DOHH2 (cell line): Measurements from ENCODE around the gene MSH5.
A peak's percentile ranks its signal among the peaks of the same experiment; 100 is the strongest.

ENCODE experiments used
- H3F3A ChIP-seq: fragments of 200-600 bp; sonication (generic), shearing (Covaris generic); 2 replicates; pipeline ENCODE4 v1.6.0; 2016; ENCODE audit warnings: antibody characterized with exemption, mild to moderate bottlenecking; ENCODE audit not compliant: control insufficient read depth, insufficient read depth
- H3K27ac ChIP-seq: fragments of 200-600 bp; sonication (generic); 2 replicates; pipeline ENCODE4 v1.5.1; 2014; ENCODE audit warnings: low read depth, mild to moderate bottlenecking, low read length, moderate library complexity
- H3K27me3 ChIP-seq: fragments of 200-600 bp; sonication (generic); 2 replicates; pipeline ENCODE4 v1.6.1; 2014; ENCODE audit warnings: mild to moderate bottlenecking, low read length, mixed read lengths; ENCODE audit not compliant: control insufficient read depth
- H3K36me3 ChIP-seq: fragments of 200-600 bp; sonication (generic); 2 replicates; pipeline ENCODE4 v1.6.1; 2014; ENCODE audit warnings: mild to moderate bottlenecking, low read length, moderate library complexity, mixed read lengths; ENCODE audit not compliant: control insufficient read depth
- H3K4me1 ChIP-seq: fragments of 200-600 bp; sonication (generic); 2 replicates; pipeline ENCODE4 v1.6.1; 2014; ENCODE audit warnings: mild to moderate bottlenecking, low read length, mixed read lengths; ENCODE audit not compliant: control insufficient read depth
- H3K4me2 ChIP-seq: fragments of 200-600 bp; sonication (generic); 2 replicates; pipeline ENCODE4 v1.6.0; 2014; ENCODE audit warnings: mild to moderate bottlenecking, low read length, moderate library complexity
- H3K4me3 ChIP-seq: fragments of 200-600 bp; sonication (generic); 2 replicates; pipeline ENCODE4 v1.5.1; 2014; ENCODE audit warnings: mild to moderate bottlenecking, low read length, mixed read lengths
- H3K79me2 ChIP-seq: fragments of 200-600 bp; sonication (generic); 2 replicates; pipeline ENCODE4 v1.6.1; 2014; ENCODE audit warnings: mild to moderate bottlenecking, low read length, mixed read lengths; ENCODE audit not compliant: control insufficient read depth
- H3K9me2 ChIP-seq: fragments of 200-600 bp; sonication (generic); replicated peaks from 2 replicates; pipeline ENCODE4 v1.6.1; 2014; ENCODE audit warnings: mild to moderate bottlenecking, low read length, mixed read lengths; ENCODE audit not compliant: control insufficient read depth
- H3K9me3 ChIP-seq: fragments of 200-600 bp; sonication (generic); 2 replicates; pipeline ENCODE4 v1.6.1; 2014; ENCODE audit warnings: antibody characterized with exemption, low read length, mixed read lengths; ENCODE audit not compliant: control insufficient read depth, insufficient read depth
- H4K20me1 ChIP-seq: fragments of 200-600 bp; sonication (generic); 2 replicates; pipeline ENCODE4 v1.6.0; 2014; ENCODE audit warnings: low read depth, mild to moderate bottlenecking, antibody characterized with exemption, low read length, moderate library complexity; ENCODE audit not compliant: control insufficient read depth, insufficient read depth
- CTCF ChIP-seq: fragments of 200-600 bp; sonication (generic); IDR thresholded peaks from one replicate; pipeline ENCODE4 v1.5.1; 2014; ENCODE audit warnings: antibody characterized with exemption, mild to moderate bottlenecking, low read depth, low read length; ENCODE audit not compliant: poor library complexity, severe bottlenecking
- EZH2phosphoT487 ChIP-seq: fragments of 200-600 bp; sonication (generic); IDR thresholded peaks from 2 replicates; pipeline ENCODE4 v1.6.1; 2017; ENCODE audit warnings: borderline replicate concordance, mild to moderate bottlenecking, antibody characterized with exemption, low read length, moderate library complexity, mixed read lengths

Gene MSH5

GRCh38 chr6:31775184-31775583 lies 35.4 kb downstream of the MSH5 start:
- Histone ChIP-seq H3K27me3 (no peaks in the 10 kb centered on the region), H3K4me1 (peaks cover 17% of the 10 kb centered on the region), H3K9me2 (no peaks in the 10 kb centered on the region), H3K9me3 (no peaks in the 10 kb centered on the region), H3F3A (no peaks in the 10 kb centered on the region), H4K20me1 (no peaks in the 10 kb centered on the region), H3K4me2 (no peak overlapping the region), H3K4me3 (no peak overlapping the region), H3K79me2 (no peaks in the 10 kb centered on the region), H3K36me3 (peaks cover 25% of the 10 kb centered on the region), H3K27ac (no peak overlapping the region)
- TF ChIP-seq EZH2phosphoT487 (no peak), CTCF (no peak)

- H3K9me2 ChIP-seq, result no peaks in the 10 kb centered on the region
- peaks cover 17% of the 10 kb centered on the region for H3K4me1 ChIP-seq
- H3F3A ChIP-seq, result no peaks in the 10 kb centered on the region
- H3K79me2 ChIP-seq, result no peaks in the 10 kb centered on the region
- no peak overlapping the region for H3K27ac ChIP-seq
- no peaks in the 10 kb centered on the region for H3K9me3 ChIP-seq
- TF ChIP-seq CTCF (no peak), EZH2phosphoT487 (no peak)
- H3K36me3 ChIP-seq, result peaks cover 31% of the 10 kb centered on the region
- no peaks in the 10 kb centered on the region for H4K20me1 ChIP-seq
- H3K4me2 ChIP-seq, result no peak overlapping the region
- no peak overlapping the region for H3K4me3 ChIP-seq
- no peaks in the 10 kb centered on the region for H3K27me3 ChIP-seq
Measured at GRCh38 chr6:31775633-31776484, 36.1 kb downstream of the MSH5 start.

GRCh38 chr6:31776485-31776988 lies 36.7 kb downstream of the MSH5 start:
- Histone ChIP-seq H4K20me1 (no peaks in the 10 kb centered on the region), H3K27me3 (no peaks in the 10 kb centered on the region), H3K79me2 (no peaks in the 10 kb centered on the region), H3K27ac (no peak overlapping the region), H3K4me3 (peak overlapping the region; percentile 19; the same call in 1 of the 2 replicates), H3K4me1 (peaks cover 17% of the 10 kb centered on the region), H3K9me2 (no peaks in the 10 kb centered on the region), H3F3A (no peaks in the 10 kb centered on the region), H3K36me3 (peaks cover 38% of the 10 kb centered on the region), H3K4me2 (peak overlapping the region; percentile 43), H3K9me3 (no peaks in the 10 kb centered on the region)
- no peak for TF ChIP-seq CTCF
- no peak for TF ChIP-seq EZH2phosphoT487
